Neural cell (in vitro differentiated cells): Measurements from ENCODE around the gene SNX21. TPM values are rescaled to one million over a fixed set of nuclear protein-coding genes. Genes with fewer than 3 reads are reported as not detected.
A peak's percentile ranks its signal among the peaks of the same experiment; 100 is the strongest.

Experiments
- H2AFZ ChIP-seq: fragments of 200-600, 300-800 bp; sonication (generic), shearing (Covaris generic); 2 replicates; pipeline ENCODE4 v1.6.0; 2014; ENCODE audit warnings: low read depth, mild to moderate bottlenecking, antibody characterized with exemption, low read length, moderate library complexity
- H3F3A ChIP-seq: fragments of 200-600 bp; shearing (Covaris generic); 2 replicates; pipeline ENCODE4 v1.6.1; 2016; ENCODE audit warnings: mild to moderate bottlenecking, moderate library complexity, mixed read lengths, antibody characterized with exemption, low read length; ENCODE audit not compliant: insufficient read depth, poor library complexity, severe bottlenecking
- H3K27ac ChIP-seq: fragments of 200-600, 300-800 bp; sonication (generic), shearing (Covaris generic); 2 replicates; pipeline ENCODE4 v1.5.1; 2014; ENCODE audit warnings: mild to moderate bottlenecking, low read length, moderate library complexity
- H3K27me3 ChIP-seq: fragments of 300-800, 200-600 bp; sonication (generic), shearing (Covaris generic); 2 replicates; pipeline ENCODE4 v1.6.0; 2014; ENCODE audit warnings: mild to moderate bottlenecking, low read depth, low read length, moderate library complexity; ENCODE audit not compliant: insufficient read depth
- H3K36me3 ChIP-seq: fragments of 300-800, 200-600 bp; sonication (generic), shearing (Covaris generic); 2 replicates; pipeline ENCODE4 v1.5.1; 2014; ENCODE audit warnings: mild to moderate bottlenecking, antibody characterized with exemption, low read length, moderate library complexity; ENCODE audit not compliant: insufficient read depth
- H3K4me2 ChIP-seq: fragments of 300-800, 200-600 bp; sonication (generic), shearing (Covaris generic); 2 replicates; pipeline ENCODE4 v1.6.0; 2014; ENCODE audit warnings: mild to moderate bottlenecking, low read length
- H3K4me3 ChIP-seq: fragments of 300-800, 200-600 bp; sonication (generic), shearing (Covaris generic); 2 replicates; pipeline ENCODE4 v1.5.1; 2014; ENCODE audit warnings: mild to moderate bottlenecking, low read length, moderate library complexity
- H3K79me2 ChIP-seq: fragments of 200-600 bp; shearing (Covaris generic); replicated peaks from 2 replicates; pipeline ENCODE4 v1.6.0; 2014; ENCODE audit warnings: mild to moderate bottlenecking, low read length, moderate library complexity; ENCODE audit not compliant: insufficient read depth
- H3K9ac ChIP-seq: fragments of 300-800, 200-600 bp; sonication (generic), shearing (Covaris generic); 2 replicates; pipeline ENCODE4 v1.6.1; 2016; ENCODE audit warnings: mild to moderate bottlenecking, low read length, mixed read lengths
- H3K9me2 ChIP-seq: fragments of 200-600 bp; shearing (Covaris generic); 2 replicates; pipeline ENCODE4 v1.6.1; 2016; ENCODE audit warnings: mild to moderate bottlenecking, low read length, mixed read lengths; ENCODE audit not compliant: insufficient read depth
- H3K9me3 ChIP-seq: fragments of 200-600, 300-800 bp; sonication (generic), shearing (Covaris generic); 2 replicates; pipeline ENCODE4 v1.6.1; 2016; ENCODE audit warnings: mild to moderate bottlenecking, mixed run types, low read length, moderate library complexity, mixed read lengths
- H4K20me1 ChIP-seq: fragments of 200-600 bp; shearing (Covaris generic); 2 replicates; pipeline ENCODE4 v1.6.1; 2016; ENCODE audit warnings: mild to moderate bottlenecking, mixed run types; ENCODE audit not compliant: insufficient read depth
- EP300 ChIP-seq: fragments of 450-650 bp; conservative IDR thresholded peaks from 2 replicates; pipeline ENCODE4 v1.6.1; 2014; ENCODE audit warnings: antibody characterized with exemption, mild to moderate bottlenecking, moderate library complexity; ENCODE audit not compliant: poor library complexity, severe bottlenecking
- EZH2 ChIP-seq: fragments of 200-600, 300-800 bp; shearing (Covaris generic), sonication (generic); IDR thresholded peaks from 2 replicates; pipeline ENCODE4 v1.6.1; 2014; ENCODE audit warnings: antibody characterized with exemption, low read length, borderline replicate concordance, mild to moderate bottlenecking; ENCODE audit not compliant: insufficient read depth, poor library complexity, severe bottlenecking
- MXI1 ChIP-seq: fragments of 450-650 bp; conservative IDR thresholded peaks from 2 replicates; pipeline ENCODE4 v1.6.1; 2014; ENCODE audit warnings: antibody characterized with exemption, mild to moderate bottlenecking; ENCODE audit not compliant: poor library complexity, severe bottlenecking
- POLR2AphosphoS5 ChIP-seq: IDR thresholded peaks from 2 replicates; pipeline ENCODE4 v1.6.1; 2012
- RAD21 ChIP-seq: fragments of 450-650 bp; conservative IDR thresholded peaks from 2 replicates; pipeline ENCODE4 v1.6.1; 2014; ENCODE audit warnings: antibody characterized with exemption, mild to moderate bottlenecking, moderate library complexity
- SMC3 ChIP-seq: fragments of 450-650 bp; conservative IDR thresholded peaks from 2 replicates; pipeline ENCODE4 v1.6.1; 2014; ENCODE audit warnings: antibody characterized with exemption, mild to moderate bottlenecking, moderate library complexity; ENCODE audit not compliant: poor library complexity
- polyA plus RNA-seq: library from polyadenylated mRNA; depleted of rRNA; stranded (reverse); fragments of >200 nt; gene quantifications from 2 replicates; pipeline ENCODE4 v1.2.3, GENCODE V29; 2014
- TF ChIP-seq, protein P1 (sequence below): fragments of 450-650 bp; IDR thresholded peaks from 2 replicates; pipeline ENCODE4 v1.5.1; 2014; ENCODE audit warnings: antibody characterized with exemption, mild to moderate bottlenecking, moderate library complexity; ENCODE audit not compliant: poor library complexity, severe bottlenecking
- TF ChIP-seq, protein P2 (sequence below): IDR thresholded peaks from 2 replicates; pipeline ENCODE4 v1.6.1; 2012; ENCODE audit warnings: borderline replicate concordance

SNX21 gene
- polyA plus RNA-seq, 1 donor from 2014 or later = 7.2 TPM

DNA sequence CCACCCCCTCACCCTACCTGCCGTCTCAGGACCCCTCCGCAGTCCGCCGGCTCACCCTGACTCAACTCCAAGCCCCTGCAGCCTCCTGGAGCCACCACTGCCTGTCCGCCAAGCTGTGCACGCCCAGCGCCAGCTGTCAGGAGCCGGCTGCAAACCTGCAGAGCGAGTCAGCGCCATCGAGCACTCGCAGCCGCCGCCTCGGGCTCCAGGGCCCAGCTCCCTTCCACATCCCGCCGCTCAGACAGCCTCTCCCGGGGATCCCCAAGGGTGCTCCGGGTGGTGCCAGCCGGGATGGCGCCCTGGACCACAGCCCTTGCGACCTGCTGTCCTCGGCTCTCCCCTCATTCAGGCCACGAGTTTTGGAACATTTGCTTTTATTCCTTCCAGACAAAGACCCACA, 10.7 kb upstream of the SNX21 start:
- H2AFZ ChIP-seq = no peak overlapping the region
- H3K36me3 ChIP-seq = no peaks in the 10 kb centered on the region
- no peaks in the 10 kb centered on the region for H3K9me2 ChIP-seq
- H3K9me3 ChIP-seq = no peaks in the 10 kb centered on the region
- no peak overlapping the region for H3K27ac ChIP-seq
- no peak overlapping the region for H3K4me3 ChIP-seq
- H4K20me1 ChIP-seq = no peaks in the 10 kb centered on the region
- H3K4me2 ChIP-seq = no peak overlapping the region
- H3K27me3 ChIP-seq = no peaks in the 10 kb centered on the region
- no peak for TF ChIP-seq RAD21
- no peak for TF ChIP-seq POLR2AphosphoS5
- no peak for TF ChIP-seq SMC3
- no peak for TF ChIP-seq EZH2
- no peak for TF ChIP-seq MXI1
- TF ChIP-seq, protein P1, sequence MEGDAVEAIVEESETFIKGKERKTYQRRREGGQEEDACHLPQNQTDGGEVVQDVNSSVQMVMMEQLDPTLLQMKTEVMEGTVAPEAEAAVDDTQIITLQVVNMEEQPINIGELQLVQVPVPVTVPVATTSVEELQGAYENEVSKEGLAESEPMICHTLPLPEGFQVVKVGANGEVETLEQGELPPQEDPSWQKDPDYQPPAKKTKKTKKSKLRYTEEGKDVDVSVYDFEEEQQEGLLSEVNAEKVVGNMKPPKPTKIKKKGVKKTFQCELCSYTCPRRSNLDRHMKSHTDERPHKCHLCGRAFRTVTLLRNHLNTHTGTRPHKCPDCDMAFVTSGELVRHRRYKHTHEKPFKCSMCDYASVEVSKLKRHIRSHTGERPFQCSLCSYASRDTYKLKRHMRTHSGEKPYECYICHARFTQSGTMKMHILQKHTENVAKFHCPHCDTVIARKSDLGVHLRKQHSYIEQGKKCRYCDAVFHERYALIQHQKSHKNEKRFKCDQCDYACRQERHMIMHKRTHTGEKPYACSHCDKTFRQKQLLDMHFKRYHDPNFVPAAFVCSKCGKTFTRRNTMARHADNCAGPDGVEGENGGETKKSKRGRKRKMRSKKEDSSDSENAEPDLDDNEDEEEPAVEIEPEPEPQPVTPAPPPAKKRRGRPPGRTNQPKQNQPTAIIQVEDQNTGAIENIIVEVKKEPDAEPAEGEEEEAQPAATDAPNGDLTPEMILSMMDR = no peak
- no peak for TF ChIP-seq EP300
- H3F3A ChIP-seq = no peaks in the 10 kb centered on the region
- no peak overlapping the region for H3K9ac ChIP-seq
- H3K79me2 ChIP-seq = no peaks in the 10 kb centered on the region

DNA sequence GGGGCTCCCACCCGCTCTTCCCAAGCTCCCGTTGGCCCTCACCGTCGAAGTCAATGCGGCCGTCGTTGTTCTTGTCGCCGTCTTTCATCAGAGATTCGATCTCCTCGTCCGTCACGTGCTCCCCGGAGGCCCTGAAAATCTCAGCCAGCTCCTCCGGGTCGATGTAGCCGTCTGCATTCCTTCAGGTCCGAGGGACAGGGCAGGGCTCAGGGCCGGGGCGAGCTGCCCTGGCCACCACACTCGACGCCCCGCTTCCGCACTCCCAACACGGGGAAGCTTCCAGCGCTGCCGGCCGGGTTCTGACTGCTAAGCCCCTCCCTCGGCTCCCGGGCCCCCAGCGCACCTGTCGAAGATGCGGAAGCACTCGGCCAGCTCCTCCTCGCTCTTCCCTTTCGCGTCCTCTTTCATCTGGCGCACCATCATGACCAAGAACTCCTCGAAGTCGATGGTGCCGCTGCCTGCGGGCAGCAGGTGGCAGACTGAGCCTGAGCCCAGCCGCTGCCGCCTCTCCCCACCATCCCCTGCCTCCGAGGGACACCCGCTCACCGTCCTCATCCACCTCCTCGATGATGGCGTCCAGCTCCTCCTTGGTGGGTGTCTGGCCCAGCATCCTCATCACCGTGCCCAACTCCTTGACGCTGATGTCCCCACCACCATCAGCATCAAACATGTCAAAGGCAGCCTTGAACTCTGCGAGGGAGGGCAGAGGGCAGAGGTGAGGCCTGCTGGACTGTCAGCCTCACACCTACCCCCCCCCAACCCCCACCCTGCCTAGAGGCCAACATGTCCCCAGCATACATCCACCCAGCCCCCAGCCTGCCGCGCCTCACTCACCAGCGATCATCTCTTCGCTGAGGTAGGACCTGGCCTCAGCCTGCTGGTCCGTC, 9.4 kb upstream of the SNX21 start:
- H3K27me3 ChIP-seq = no peaks in the 10 kb centered on the region
- TF ChIP-seq, protein P1 = peak; percentile 15
- TF ChIP-seq EP300 = no peak
- TF ChIP-seq RAD21 = peak; percentile 13
- TF ChIP-seq, protein P2, sequence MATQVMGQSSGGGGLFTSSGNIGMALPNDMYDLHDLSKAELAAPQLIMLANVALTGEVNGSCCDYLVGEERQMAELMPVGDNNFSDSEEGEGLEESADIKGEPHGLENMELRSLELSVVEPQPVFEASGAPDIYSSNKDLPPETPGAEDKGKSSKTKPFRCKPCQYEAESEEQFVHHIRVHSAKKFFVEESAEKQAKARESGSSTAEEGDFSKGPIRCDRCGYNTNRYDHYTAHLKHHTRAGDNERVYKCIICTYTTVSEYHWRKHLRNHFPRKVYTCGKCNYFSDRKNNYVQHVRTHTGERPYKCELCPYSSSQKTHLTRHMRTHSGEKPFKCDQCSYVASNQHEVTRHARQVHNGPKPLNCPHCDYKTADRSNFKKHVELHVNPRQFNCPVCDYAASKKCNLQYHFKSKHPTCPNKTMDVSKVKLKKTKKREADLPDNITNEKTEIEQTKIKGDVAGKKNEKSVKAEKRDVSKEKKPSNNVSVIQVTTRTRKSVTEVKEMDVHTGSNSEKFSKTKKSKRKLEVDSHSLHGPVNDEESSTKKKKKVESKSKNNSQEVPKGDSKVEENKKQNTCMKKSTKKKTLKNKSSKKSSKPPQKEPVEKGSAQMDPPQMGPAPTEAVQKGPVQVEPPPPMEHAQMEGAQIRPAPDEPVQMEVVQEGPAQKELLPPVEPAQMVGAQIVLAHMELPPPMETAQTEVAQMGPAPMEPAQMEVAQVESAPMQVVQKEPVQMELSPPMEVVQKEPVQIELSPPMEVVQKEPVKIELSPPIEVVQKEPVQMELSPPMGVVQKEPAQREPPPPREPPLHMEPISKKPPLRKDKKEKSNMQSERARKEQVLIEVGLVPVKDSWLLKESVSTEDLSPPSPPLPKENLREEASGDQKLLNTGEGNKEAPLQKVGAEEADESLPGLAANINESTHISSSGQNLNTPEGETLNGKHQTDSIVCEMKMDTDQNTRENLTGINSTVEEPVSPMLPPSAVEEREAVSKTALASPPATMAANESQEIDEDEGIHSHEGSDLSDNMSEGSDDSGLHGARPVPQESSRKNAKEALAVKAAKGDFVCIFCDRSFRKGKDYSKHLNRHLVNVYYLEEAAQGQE = no peak
- no peak for TF ChIP-seq POLR2AphosphoS5
- H3F3A ChIP-seq = no peaks in the 10 kb centered on the region
- no peak overlapping the region for H2AFZ ChIP-seq
- H3K9ac ChIP-seq = no peak overlapping the region
- no peak overlapping the region for H3K4me3 ChIP-seq
- no peaks in the 10 kb centered on the region for H3K79me2 ChIP-seq
- no peaks in the 10 kb centered on the region for H3K36me3 ChIP-seq
- H3K27ac ChIP-seq = no peak overlapping the region
- H3K9me3 ChIP-seq = no peaks in the 10 kb centered on the region
- no peaks in the 10 kb centered on the region for H3K9me2 ChIP-seq
- H3K4me2 ChIP-seq = no peak overlapping the region
- H4K20me1 ChIP-seq = no peaks in the 10 kb centered on the region
